K562 (cell line): ENCODE data around the gene TEX54. TPM values are rescaled to one million over a fixed set of nuclear protein-coding genes. Genes with fewer than 3 reads are reported as not detected.

Source experiments
- CAMTA2 ChIP-seq: fragments of 250-450 bp; sonication (Bioruptor Pico); conservative IDR thresholded peaks from 2 replicates; pipeline ENCODE4 v1.5.1; 2022
- CCNT2 ChIP-seq: IDR thresholded peaks from 2 replicates; pipeline ENCODE4 v1.6.1; 2011; ENCODE audit warnings: borderline replicate concordance, low read depth, mild to moderate bottlenecking, moderate library complexity, mixed read lengths, low read length; ENCODE audit not compliant: insufficient read length; ENCODE audit errors: extremely low read depth
- HMG20B ChIP-seq: fragments of 250-450 bp; sonication (Bioruptor Pico); IDR thresholded peaks from 2 replicates; pipeline ENCODE4 v1.5.0; 2021; ENCODE audit warnings: mild to moderate bottlenecking
- MYC ChIP-seq, 2 experiments: fragments of 250-450 bp in 1 of 2; sonication (Bioruptor Pico) in 1 of 2; IDR thresholded peaks; 2 replicates each; pipeline versions ENCODE4 v1.5.1 to v1.6.1; 2012 to 2021; ENCODE audit warnings: low read depth in 2 of 2, borderline replicate concordance in 1 of 2, improper control_type of control experiment in 1 of 2, low read length in 1 of 2, mild to moderate bottlenecking in 1 of 2, moderate library complexity in 1 of 2
- SAP30 ChIP-seq: fragments of 200-600 bp; sonication (generic); IDR thresholded peaks from 2 replicates; pipeline ENCODE4 v1.6.1; 2012; ENCODE audit warnings: borderline replicate concordance, low read depth, mild to moderate bottlenecking, moderate library complexity, low read length, control low read depth, inconsistent platforms; ENCODE audit not compliant: insufficient read depth, poor library complexity, severe bottlenecking
- SIRT6 ChIP-seq: IDR thresholded peaks from one replicate; pipeline ENCODE4 v1.6.1; 2012; ENCODE audit warnings: low read depth, mild to moderate bottlenecking, control low read depth, inconsistent platforms, low read length, moderate library complexity
- XRCC3 ChIP-seq: fragments of 450-650 bp; IDR thresholded peaks from 2 replicates; pipeline ENCODE4 v1.6.1; 2017; ENCODE audit warnings: mild to moderate bottlenecking, moderate library complexity
- ZNF224 ChIP-seq: sonication (generic); formaldehyde crosslinking; IDR thresholded peaks from 2 replicates; pipeline ENCODE4 v1.8.0; 2022; ENCODE audit warnings: mild to moderate bottlenecking, missing genetic modification reagents
- ZNF253 ChIP-seq: fragments of 250-450 bp; sonication (Bioruptor Pico); conservative IDR thresholded peaks from 2 replicates; pipeline ENCODE4 v1.6.1; 2021; ENCODE audit warnings: mild to moderate bottlenecking
- ZNF75A ChIP-seq: fragments of 450-650 bp; formaldehyde crosslinking; IDR thresholded peaks from 2 replicates; pipeline ENCODE4 v1.4.0; 2020; ENCODE audit warnings: mild to moderate bottlenecking
- ZNF76 ChIP-seq: fragments of 250-450 bp; sonication (Bioruptor Pico); IDR thresholded peaks from 2 replicates; pipeline ENCODE4 v1.4.0; 2020; ENCODE audit warnings: mild to moderate bottlenecking, moderate library complexity, borderline replicate concordance
- polyA plus RNA-seq, 8 experiments: library from polyadenylated mRNA; depleted of rRNA in 4 of 8; stranded (reverse) in 5 of 8; unstranded in 3 of 8; fragments of >200 nt; fragmentation: Nextera tagmentation in 2 of 8; fragmentation: Illumina TruSeq in 1 of 8; extraction: Ambion mirVana in 2 of 8; extraction: Trizol in 1 of 8; gene quantifications; 2 replicates each; pipeline versions ENCODE4 v1.2.1 to v1.2.3, GENCODE V29; 2011 to 2014; ENCODE audit warnings: inconsistent platforms in 1 of 8, missing spikeins in 1 of 8
- total RNA-seq, 7 experiments: library from RNA; depleted of rRNA in 6 of 7; stranded (reverse); fragments of >200 nt in 6 of 7; fragmentation: Illumina TruSeq in 2 of 7; extraction: Trizol in 2 of 7; gene quantifications; 2 replicates each; pipeline versions ENCODE4 v1.2.1 to v1.2.3, GENCODE V29; 2011 to 2021; ENCODE audit warnings: low replicate concordance in 1 of 7
- TF ChIP-seq, protein P1 (sequence below): fragments of 250-450 bp; sonication (Bioruptor Pico); IDR thresholded peaks from 2 replicates; pipeline ENCODE4 v1.4.0; 2020; ENCODE audit warnings: mild to moderate bottlenecking, moderate library complexity
- TF ChIP-seq, protein P2 (sequence below): fragments of 150-350 bp; IDR thresholded peaks from 2 replicates; pipeline ENCODE4 v1.6.1; 2014; ENCODE audit warnings: low read depth, mild to moderate bottlenecking, low read length, borderline replicate concordance
- TF ChIP-seq, protein P3 (sequence below): IDR thresholded peaks from 3 replicates; pipeline ENCODE4 v1.6.1; 2011; ENCODE audit warnings: borderline replicate concordance, mild to moderate bottlenecking, moderate library complexity; ENCODE audit not compliant: insufficient read length; ENCODE audit errors: extremely low read depth

Gene TEX54
- total and polyA plus RNA-seq, 9 of the 15 experiments (the other 6 are each of a cell fraction or from before 2014, with no cell fraction given), result not detected

DNA sequence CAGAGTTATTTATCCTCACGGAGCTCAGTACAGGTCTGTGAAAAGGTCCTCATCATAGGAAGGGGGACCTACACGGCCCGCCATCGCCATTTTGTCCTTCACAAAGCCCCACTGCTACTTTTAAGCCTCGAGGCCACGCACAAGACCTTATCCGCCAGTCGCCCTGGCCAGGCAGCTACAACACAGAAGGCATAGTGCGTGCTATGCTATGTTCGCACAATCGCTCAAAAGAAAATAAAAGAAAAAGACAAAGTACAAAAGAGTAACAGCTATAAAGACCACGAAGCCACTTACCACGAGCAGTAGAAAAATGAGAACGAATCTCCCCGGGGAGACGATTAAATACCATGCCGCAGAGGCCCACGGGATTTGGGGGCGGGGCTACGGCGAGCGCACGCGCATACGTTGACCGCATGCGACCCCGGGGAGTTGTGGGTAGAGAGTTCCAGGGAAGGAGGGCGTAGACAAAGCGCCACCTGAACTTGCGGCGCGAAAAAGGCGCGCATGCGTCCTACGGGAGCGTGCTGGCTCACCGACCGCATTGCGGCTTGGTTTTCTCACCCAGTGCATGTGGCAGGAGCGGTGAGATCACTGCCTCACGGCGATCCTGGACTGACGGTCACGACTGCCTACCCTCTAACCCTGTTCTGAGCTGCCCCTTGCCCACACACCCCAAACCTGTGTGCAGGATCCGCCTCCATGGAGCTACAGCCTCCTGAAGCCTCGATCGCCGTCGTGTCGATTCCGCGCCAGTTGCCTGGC, 23.1 kb upstream of the TEX54 start (continued):
- TF ChIP-seq, protein P1, sequence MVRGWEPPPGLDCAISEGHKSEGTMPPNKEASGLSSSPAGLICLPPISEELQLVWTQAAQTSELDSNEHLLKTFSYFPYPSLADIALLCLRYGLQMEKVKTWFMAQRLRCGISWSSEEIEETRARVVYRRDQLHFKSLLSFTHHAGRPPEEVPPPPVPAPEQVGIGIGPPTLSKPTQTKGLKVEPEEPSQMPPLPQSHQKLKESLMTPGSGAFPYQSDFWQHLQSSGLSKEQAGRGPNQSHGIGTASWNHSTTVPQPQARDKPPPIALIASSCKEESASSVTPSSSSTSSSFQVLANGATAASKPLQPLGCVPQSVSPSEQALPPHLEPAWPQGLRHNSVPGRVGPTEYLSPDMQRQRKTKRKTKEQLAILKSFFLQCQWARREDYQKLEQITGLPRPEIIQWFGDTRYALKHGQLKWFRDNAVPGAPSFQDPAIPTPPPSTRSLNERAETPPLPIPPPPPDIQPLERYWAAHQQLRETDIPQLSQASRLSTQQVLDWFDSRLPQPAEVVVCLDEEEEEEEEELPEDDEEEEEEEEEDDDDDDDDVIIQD (CRISPR knock-in tag), result no peak
- TF ChIP-seq ZNF76 (CRISPR knock-in tag) (no peak), CAMTA2 (CRISPR knock-in tag) (no peak), MYC (IDR thresholded peaks at IDR 0.05; ENCODE audit: low read depth, low read length) (peak; percentile 100), MYC (CRISPR knock-in tag; IDR thresholded peaks at IDR 0.05; ENCODE audit: borderline replicate concordance, low read depth) (peak; percentile 87), HMG20B (CRISPR knock-in tag) (no peak), ZNF75A (CRISPR knock-in tag) (no peak; the same call in 1 of the 2 replicates), XRCC3 (no peak; the same call in 1 of the 2 replicates), ZNF253 (peak; percentile 75; the same call in 1 of the 2 replicates), SAP30 (no peak), CCNT2 (peak; percentile 73), SIRT6 (no peak), ZNF224 (no peak)
- TF ChIP-seq, protein P2, sequence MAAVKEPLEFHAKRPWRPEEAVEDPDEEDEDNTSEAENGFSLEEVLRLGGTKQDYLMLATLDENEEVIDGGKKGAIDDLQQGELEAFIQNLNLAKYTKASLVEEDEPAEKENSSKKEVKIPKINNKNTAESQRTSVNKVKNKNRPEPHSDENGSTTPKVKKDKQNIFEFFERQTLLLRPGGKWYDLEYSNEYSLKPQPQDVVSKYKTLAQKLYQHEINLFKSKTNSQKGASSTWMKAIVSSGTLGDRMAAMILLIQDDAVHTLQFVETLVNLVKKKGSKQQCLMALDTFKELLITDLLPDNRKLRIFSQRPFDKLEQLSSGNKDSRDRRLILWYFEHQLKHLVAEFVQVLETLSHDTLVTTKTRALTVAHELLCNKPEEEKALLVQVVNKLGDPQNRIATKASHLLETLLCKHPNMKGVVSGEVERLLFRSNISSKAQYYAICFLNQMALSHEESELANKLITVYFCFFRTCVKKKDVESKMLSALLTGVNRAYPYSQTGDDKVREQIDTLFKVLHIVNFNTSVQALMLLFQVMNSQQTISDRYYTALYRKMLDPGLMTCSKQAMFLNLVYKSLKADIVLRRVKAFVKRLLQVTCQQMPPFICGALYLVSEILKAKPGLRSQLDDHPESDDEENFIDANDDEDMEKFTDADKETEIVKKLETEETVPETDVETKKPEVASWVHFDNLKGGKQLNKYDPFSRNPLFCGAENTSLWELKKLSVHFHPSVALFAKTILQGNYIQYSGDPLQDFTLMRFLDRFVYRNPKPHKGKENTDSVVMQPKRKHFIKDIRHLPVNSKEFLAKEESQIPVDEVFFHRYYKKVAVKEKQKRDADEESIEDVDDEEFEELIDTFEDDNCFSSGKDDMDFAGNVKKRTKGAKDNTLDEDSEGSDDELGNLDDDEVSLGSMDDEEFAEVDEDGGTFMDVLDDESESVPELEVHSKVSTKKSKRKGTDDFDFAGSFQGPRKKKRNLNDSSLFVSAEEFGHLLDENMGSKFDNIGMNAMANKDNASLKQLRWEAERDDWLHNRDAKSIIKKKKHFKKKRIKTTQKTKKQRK, result no peak
- TF ChIP-seq, protein P3, sequence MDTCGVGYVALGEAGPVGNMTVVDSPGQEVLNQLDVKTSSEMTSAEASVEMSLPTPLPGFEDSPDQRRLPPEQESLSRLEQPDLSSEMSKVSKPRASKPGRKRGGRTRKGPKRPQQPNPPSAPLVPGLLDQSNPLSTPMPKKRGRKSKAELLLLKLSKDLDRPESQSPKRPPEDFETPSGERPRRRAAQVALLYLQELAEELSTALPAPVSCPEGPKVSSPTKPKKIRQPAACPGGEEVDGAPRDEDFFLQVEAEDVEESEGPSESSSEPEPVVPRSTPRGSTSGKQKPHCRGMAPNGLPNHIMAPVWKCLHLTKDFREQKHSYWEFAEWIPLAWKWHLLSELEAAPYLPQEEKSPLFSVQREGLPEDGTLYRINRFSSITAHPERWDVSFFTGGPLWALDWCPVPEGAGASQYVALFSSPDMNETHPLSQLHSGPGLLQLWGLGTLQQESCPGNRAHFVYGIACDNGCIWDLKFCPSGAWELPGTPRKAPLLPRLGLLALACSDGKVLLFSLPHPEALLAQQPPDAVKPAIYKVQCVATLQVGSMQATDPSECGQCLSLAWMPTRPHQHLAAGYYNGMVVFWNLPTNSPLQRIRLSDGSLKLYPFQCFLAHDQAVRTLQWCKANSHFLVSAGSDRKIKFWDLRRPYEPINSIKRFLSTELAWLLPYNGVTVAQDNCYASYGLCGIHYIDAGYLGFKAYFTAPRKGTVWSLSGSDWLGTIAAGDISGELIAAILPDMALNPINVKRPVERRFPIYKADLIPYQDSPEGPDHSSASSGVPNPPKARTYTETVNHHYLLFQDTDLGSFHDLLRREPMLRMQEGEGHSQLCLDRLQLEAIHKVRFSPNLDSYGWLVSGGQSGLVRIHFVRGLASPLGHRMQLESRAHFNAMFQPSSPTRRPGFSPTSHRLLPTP, result no peak
